ENCODE measurements around the gene TRPV6. TPM values are rescaled to one million over a fixed set of nuclear protein-coding genes. Genes with fewer than 3 reads are reported as not detected.

The TRPV6 gene
- total and polyA plus RNA-seq, 2 of the 4 experiments (the other 2 are of a cell fraction) = 0.03 TPM; not detected in 1

GRCh38 chr7:142855114-142855743, 30.3 kb downstream of the TRPV6 start:
- H4K20me1 ChIP-seq (ENCODE audit: insufficient read depth, low read length) = no peaks in the 10 kb centered on the region
- H2BK20ac ChIP-seq (ENCODE audit: low read depth, low read length) = no peak overlapping the region
- H3K27ac ChIP-seq (ENCODE audit: insufficient read depth, low read length) = no peak overlapping the region
- no peak overlapping the region for H2BK5ac ChIP-seq (ENCODE audit: low read depth, low read length, poor library complexity, severe bottlenecking)
- H2AFZ ChIP-seq (replicated peaks; ENCODE audit: low read length, poor library complexity) = peak overlapping the region; percentile 94
- no peak overlapping the region for H2BK120ac ChIP-seq (ENCODE audit: low read depth, low read length)
- H3K4me3 ChIP-seq (ENCODE audit: insufficient read depth, low read depth, low read length) = peak overlapping the region; percentile 29; the same call in 1 of the 2 replicates
- DNase-seq = no peak
- no peak overlapping the region for H3K18ac ChIP-seq (ENCODE audit: low read depth, low read length)
- H3K4me1 ChIP-seq (ENCODE audit: control insufficient read depth, insufficient read depth, low read length) = no peaks in the 10 kb centered on the region
- no peak overlapping the region for H4K91ac ChIP-seq (ENCODE audit: insufficient read depth, low read depth, low read length)
- TF ChIP-seq USF2 (IDR thresholded peaks at IDR 0.05; ENCODE audit: low read depth, low read length) = no peak
- TF ChIP-seq CEBPB (IDR thresholded peaks at IDR 0.05; ENCODE audit: low read depth, low read length) = no peak
- TF ChIP-seq MAFK (IDR thresholded peaks at IDR 0.05; ENCODE audit: low read depth, low read length) = no peak
- no peak for TF ChIP-seq BHLHE40 (IDR thresholded peaks at IDR 0.05; ENCODE audit: low read depth, low read length)
- TF ChIP-seq MXI1 (IDR thresholded peaks at IDR 0.05; ENCODE audit: borderline replicate concordance, low read depth, low read length) = no peak
- TF ChIP-seq ELK1 (IDR thresholded peaks at IDR 0.05; ENCODE audit: borderline replicate concordance, low read depth, low read length) = no peak
- no peak for TF ChIP-seq CTCF (conservative IDR thresholded peaks at IDR 0.05; ENCODE audit: low read depth, low read length)
- TF ChIP-seq NFE2L2 (IDR thresholded peaks at IDR 0.05; ENCODE audit: low read depth, low read length) = no peak
- no peak for TF ChIP-seq FOS (IDR thresholded peaks at IDR 0.05; ENCODE audit: low read depth, low read length)
- no peak for TF ChIP-seq POLR2A (IDR thresholded peaks at IDR 0.05; ENCODE audit: low read depth, low read length)
- no peak for TF ChIP-seq RCOR1 (IDR thresholded peaks at IDR 0.05; ENCODE audit: insufficient replicate concordance, low read length)
- TF ChIP-seq MAZ (IDR thresholded peaks at IDR 0.05; ENCODE audit: borderline replicate concordance, low read depth, low read length) = no peak
- intact Hi-C loops (cut with micrococcal nuclease) (no loop called here), in situ Hi-C loops (cut with MboI; ENCODE audit: low sequenced_read_pairs) (loop anchor here (10.0 kb wide), 1 partner anchor 360 kb away; no protein-coding TSS in a partner anchor), dilution Hi-C loops (cut with HindIII; ENCODE audit: low sequenced_read_pairs, unreplicated experiment) (no loop called here)
- no peak overlapping the region for H2BK15ac ChIP-seq (ENCODE audit: low read depth, low read length)
- H4K5ac ChIP-seq (ENCODE audit: low read depth, low read length) = no peak overlapping the region
- no peaks in the 10 kb centered on the region for H3K79me1 ChIP-seq (ENCODE audit: low read depth in 1 of 2, low read length in 2 of 2)
- BruUV-seq (replicated peaks) = no TSS peak
- no peak overlapping the region for H3K9ac ChIP-seq (ENCODE audit: low read depth, low read length)
- 3% methylated on average over 22 of the region's 43 CpGs; no CpG with 5 or more reads in 1 of the 2 experiments for whole genome bisulfite sequencing, 2 experiments (ENCODE audit: extremely low coverage in 2 of 2, insufficient read length in 1 of 2)
- no peak overlapping the region for H3K4ac ChIP-seq (ENCODE audit: low read depth, low read length)
- no peak overlapping the region for H4K8ac ChIP-seq (ENCODE audit: low read depth in 2 of 2, low read length in 2 of 2)
- H3K56ac ChIP-seq (ENCODE audit: extremely low read depth, insufficient read depth, low read length) = no peak overlapping the region
- ATAC-seq (ENCODE audit: low read depth) = no peak
- H3K27me3 ChIP-seq (ENCODE audit: control insufficient read depth, insufficient read depth, low read length) = peaks cover 13% of the 10 kb centered on the region
- no peak overlapping the region for H2AK9ac ChIP-seq (replicated peaks; ENCODE audit: low read depth, low read length, poor library complexity)
- H3K36me3 ChIP-seq (ENCODE audit: control insufficient read depth, insufficient read depth, low read length) = no peaks in the 10 kb centered on the region
- no peaks in the 10 kb centered on the region for H3K9me3 ChIP-seq (ENCODE audit: control insufficient read depth, insufficient read depth, low read length)
- ChIA-PET POLR2A (ENCODE audit: unreplicated experiment) (no interaction called here), CTCF (no interaction called here)
- no peak overlapping the region for H3K23ac ChIP-seq (ENCODE audit: low read depth, low read length)
- H2AK5ac ChIP-seq (ENCODE audit: low read depth, low read length) = no peak overlapping the region
- H3K4me2 ChIP-seq (ENCODE audit: low read depth, low read length) = no peak overlapping the region; the same call in 1 of the 2 replicates
- no peak overlapping the region for H3K14ac ChIP-seq (replicated peaks; ENCODE audit: low read depth, low read length)
- no peaks in the 10 kb centered on the region for H3K9me1 ChIP-seq (ENCODE audit: insufficient read depth, low read length)
